H9 (cell line): Measurements from ENCODE around the gene TFIP11. TPM values are rescaled to one million over a fixed set of nuclear protein-coding genes. Genes with fewer than 3 reads are reported as not detected.
A peak's percentile ranks its signal among the peaks of the same experiment; 100 is the strongest.

ENCODE experiments used
- DNase-seq: peaks from one replicate; pipeline ENCODE4 v3.0.0-alpha.2; 2017
- H2AFZ ChIP-seq: one replicate; pipeline ENCODE4 v1.6.1; 2013; ENCODE audit warnings: mild to moderate bottlenecking, low read length, control low read depth, moderate library complexity
- H2AK5ac ChIP-seq: 2 replicates; pipeline ENCODE4 v1.6.1; 2013; ENCODE audit warnings: low read length, control low read depth, mixed read lengths; ENCODE audit not compliant: insufficient read length
- H2BK120ac ChIP-seq: one replicate; pipeline ENCODE4 v1.6.1; 2013; ENCODE audit warnings: low read depth, mild to moderate bottlenecking, low read length, control low read depth, inconsistent platforms; ENCODE audit not compliant: poor library complexity, severe bottlenecking
- H2BK12ac ChIP-seq: 2 replicates; pipeline ENCODE4 v1.6.1; 2013; ENCODE audit warnings: low read length, control low read depth, mixed read lengths, low read depth; ENCODE audit not compliant: insufficient read length
- H2BK15ac ChIP-seq: 2 replicates; pipeline ENCODE4 v1.6.1; 2013; ENCODE audit warnings: low read depth, low read length, control low read depth
- H2BK20ac ChIP-seq: one replicate; pipeline ENCODE4 v1.6.1; 2013; ENCODE audit warnings: low read depth, mild to moderate bottlenecking, low read length, control low read depth, inconsistent platforms; ENCODE audit not compliant: poor library complexity, severe bottlenecking
- H2BK5ac ChIP-seq: 2 replicates; pipeline ENCODE4 v1.6.1; 2013; ENCODE audit warnings: low read length, control low read depth, mixed read lengths; ENCODE audit not compliant: insufficient read length
- H3K14ac ChIP-seq: 2 replicates; pipeline ENCODE4 v1.6.1; 2013; ENCODE audit warnings: low read length, control low read depth; ENCODE audit not compliant: insufficient read depth
- H3K18ac ChIP-seq: 2 replicates; pipeline ENCODE4 v1.6.1; 2013; ENCODE audit warnings: low read depth, mild to moderate bottlenecking, mixed read lengths, low read length, control low read depth; ENCODE audit not compliant: insufficient read length
- H3K23ac ChIP-seq: 2 replicates; pipeline ENCODE4 v1.6.1; 2013; ENCODE audit warnings: low read length, control low read depth, mixed read lengths, low read depth; ENCODE audit not compliant: insufficient read length
- H3K23me2 ChIP-seq: 2 replicates; pipeline ENCODE4 v1.6.1; 2013; ENCODE audit warnings: low read depth, mild to moderate bottlenecking, mixed read lengths, low read length, control low read depth; ENCODE audit not compliant: insufficient read length, poor library complexity, severe bottlenecking
- H3K27ac ChIP-seq: 2 replicates; pipeline ENCODE4 v1.5.1; 2013; ENCODE audit warnings: low read length, control low read depth, mixed read lengths, low read depth; ENCODE audit not compliant: insufficient read length
- H3K27me3 ChIP-seq: 2 replicates; pipeline ENCODE4 v1.6.1; 2013; ENCODE audit warnings: low read length, control low read depth, inconsistent platforms; ENCODE audit not compliant: insufficient read depth
- H3K4ac ChIP-seq: 2 replicates; pipeline ENCODE4 v1.6.1; 2013; ENCODE audit warnings: low read depth, mild to moderate bottlenecking, control low read depth, inconsistent platforms, low read length, moderate library complexity
- H3K4me1 ChIP-seq: 2 replicates; pipeline ENCODE4 v1.6.1; 2013; ENCODE audit warnings: low read length, control low read depth, inconsistent platforms; ENCODE audit not compliant: insufficient read depth
- H3K4me2 ChIP-seq: 2 replicates; pipeline ENCODE4 v1.6.1; 2013; ENCODE audit warnings: low read length, control low read depth, mixed read lengths; ENCODE audit not compliant: insufficient read length, insufficient read depth
- H3K56ac ChIP-seq: 2 replicates; pipeline ENCODE4 v1.6.1; 2013; ENCODE audit warnings: low read depth, mild to moderate bottlenecking, mixed read lengths, low read length, control low read depth; ENCODE audit not compliant: insufficient read length
- H3K79me1 ChIP-seq: 2 replicates; pipeline ENCODE4 v1.6.1; 2013; ENCODE audit warnings: low read depth, mild to moderate bottlenecking, moderate library complexity, low read length, control low read depth, inconsistent platforms; ENCODE audit not compliant: insufficient read depth, poor library complexity, severe bottlenecking
- H3K79me2 ChIP-seq: 2 replicates; pipeline ENCODE4 v1.6.1; 2013; ENCODE audit warnings: low read length, control low read depth, inconsistent platforms; ENCODE audit not compliant: insufficient read depth
- H3K9ac ChIP-seq: 2 replicates; pipeline ENCODE4 v1.6.1; 2013; ENCODE audit warnings: low read length, control low read depth, mixed read lengths; ENCODE audit not compliant: insufficient read length; ENCODE audit errors: extremely low read depth
- H3K9me3 ChIP-seq: one replicate; pipeline ENCODE4 v1.6.1; 2013; ENCODE audit warnings: low read depth, low read length, inconsistent platforms; ENCODE audit not compliant: control insufficient read depth
- H3T11ph ChIP-seq: one replicate; pipeline ENCODE4 v1.6.1; 2013; ENCODE audit warnings: mild to moderate bottlenecking, low read length, control low read depth, inconsistent platforms
- H4K20me1 ChIP-seq: one replicate; pipeline ENCODE4 v1.6.1; 2013; ENCODE audit not compliant: control insufficient read depth, insufficient read length, insufficient read depth
- H4K5ac ChIP-seq: 2 replicates; pipeline ENCODE4 v1.6.1; 2013; ENCODE audit warnings: low read depth, mild to moderate bottlenecking, mixed read lengths, low read length, control low read depth; ENCODE audit not compliant: insufficient read length
- H4K8ac ChIP-seq: replicated peaks from 2 replicates; pipeline ENCODE4 v1.6.1; 2013; ENCODE audit warnings: low read length, control low read depth, mixed read lengths, low read depth; ENCODE audit not compliant: insufficient read length
- H4K91ac ChIP-seq: 2 replicates; pipeline ENCODE4 v1.6.1; 2013; ENCODE audit warnings: low read depth, mild to moderate bottlenecking, moderate library complexity, mixed read lengths, low read length, control low read depth; ENCODE audit not compliant: insufficient read length
- H3K27ac Mint-ChIP-seq, 3 experiments: 2 replicates in 2 of 3; 3 replicates in 1 of 3; pipeline ENCODE4 v1.8.0; 2020 to 2021; ENCODE audit warnings: mixed read lengths in 3 of 3, mild to moderate bottlenecking in 1 of 3, moderate library complexity in 1 of 3
- H3K27me3 Mint-ChIP-seq: 2 replicates; pipeline ENCODE4 v1.8.0; 2021; ENCODE audit warnings: low read depth, mild to moderate bottlenecking, moderate library complexity, mixed read lengths
- H3K36me3 Mint-ChIP-seq, 3 experiments: 2 replicates in 2 of 3; 3 replicates in 1 of 3; pipeline ENCODE4 v1.8.0; 2020 to 2021; ENCODE audit warnings: low read depth in 3 of 3, mixed read lengths in 3 of 3; ENCODE audit not compliant: insufficient read depth in 1 of 3
- H3K4me1 Mint-ChIP-seq, 2 experiments: 2 replicates each; pipeline ENCODE4 v1.8.0; 2020; ENCODE audit warnings: mixed read lengths in 2 of 2
- H3K4me3 Mint-ChIP-seq, 2 experiments: 2 replicates in 1 of 2; 3 replicates in 1 of 2; pipeline ENCODE4 v1.8.0; 2020 to 2021; ENCODE audit warnings: mild to moderate bottlenecking in 2 of 2, mixed read lengths in 2 of 2, moderate library complexity in 1 of 2
- H3K9me3 Mint-ChIP-seq, 2 experiments: 2 replicates in 1 of 2; 3 replicates in 1 of 2; pipeline ENCODE4 v1.8.0; 2020; ENCODE audit warnings: mild to moderate bottlenecking in 2 of 2, mixed read lengths in 2 of 2, moderate library complexity in 1 of 2
- CTCF ChIP-seq: fragments of 200-600 bp; sonication (generic); conservative IDR thresholded peaks from 3 replicates; pipeline ENCODE4 v1.8.0; 2021; ENCODE audit warnings: antibody characterized with exemption, mild to moderate bottlenecking
- WGBS: extraction: QIAGEN DNeasy Blood & Tissue Kit; methylation state at CpG from one replicate; pipeline ENCODE4 v1.1.7; 2013; ENCODE audit warnings: missing lambda C conversion rate, low lambda C conversion rate, mixed read lengths; ENCODE audit not compliant: insufficient read length; ENCODE audit errors: extremely low coverage; 5-methylcytosine and 5-hydroxymethylcytosine counted together
- total RNA-seq: library from RNA; stranded (reverse); gene quantifications from 2 replicates; pipeline ENCODE4 v1.2.1, GENCODE V29; 2021

Gene TFIP11
- total RNA-seq, 1 experiment from 2014 or later = 36.4 TPM

DNA sequence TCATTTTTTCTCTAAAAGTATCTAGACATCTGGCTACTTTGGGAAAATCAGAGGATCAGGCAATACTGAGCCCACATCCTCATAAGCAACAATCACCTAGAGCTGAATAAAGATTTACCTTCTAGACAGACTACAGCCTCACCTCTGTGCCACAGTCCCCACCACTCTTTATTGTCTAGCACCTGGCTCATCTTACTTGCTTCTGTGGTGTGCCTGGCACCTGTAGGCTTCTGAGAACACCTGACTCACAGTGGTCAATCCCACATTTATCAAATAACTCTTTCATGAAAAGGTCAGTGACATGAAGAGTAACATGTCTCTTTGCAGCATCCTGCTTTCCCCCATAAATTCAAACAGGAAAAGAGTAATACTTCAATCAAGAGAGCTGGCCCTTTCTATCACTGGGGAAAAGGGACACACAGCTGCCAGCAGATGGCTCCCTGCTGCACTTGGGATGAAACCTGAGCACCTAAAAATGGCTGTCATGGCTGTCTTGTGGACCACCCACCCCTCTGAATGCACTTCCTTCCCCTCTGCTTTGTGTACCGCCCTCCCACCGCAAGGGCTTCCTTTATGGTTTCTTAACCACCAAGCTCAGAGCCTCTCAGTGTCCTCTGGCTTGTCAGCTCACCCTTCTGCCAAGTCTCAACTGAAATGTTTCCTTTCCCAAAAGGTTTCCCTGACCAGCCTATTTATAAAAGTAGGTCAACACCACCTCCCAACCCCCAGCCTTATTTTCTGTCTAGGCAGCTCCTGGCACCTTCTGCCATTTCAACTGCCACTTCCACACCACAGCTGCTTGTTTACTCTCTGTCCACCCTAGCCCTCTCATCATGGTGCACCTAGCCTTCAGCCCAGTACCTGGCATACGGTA is 9.3 kb downstream of the TFIP11 start:
- Histone ChIP-seq H2BK12ac (no peak overlapping the region), H3K56ac (no peak overlapping the region), H3K18ac (peak overlapping the region; percentile 7), H4K91ac (no peak overlapping the region), H4K5ac (no peak overlapping the region), H2AFZ (no peak overlapping the region), H3K4me1 (0 out of 2 replicates have a peak, but pooled peaks cover 4% of the 10 kb centered on the region), H2BK15ac (no peak overlapping the region), H4K20me1 (no peaks in the 10 kb centered on the region), H3K4ac (no peak overlapping the region), H2BK5ac (no peak overlapping the region), H4K8ac (no peak overlapping the region), H3K27me3 (peaks cover 2% of the 10 kb centered on the region; the same call in 1 of the 2 replicates), H3K23me2 (no peaks in the 10 kb centered on the region), H3K27ac (no peak overlapping the region), H3K79me1 (no peaks in the 10 kb centered on the region), H2AK5ac (no peak overlapping the region), H3K23ac (no peak overlapping the region), H2BK20ac (no peak overlapping the region), H3K4me2 (no peak overlapping the region), H3K9me3 (no peaks in the 10 kb centered on the region), H3K9ac (no peak overlapping the region), H2BK120ac (no peak overlapping the region), H3T11ph (no peak overlapping the region), H3K14ac (no peak overlapping the region), H3K79me2 (peaks cover 2% of the 10 kb centered on the region; the same call in 1 of the 2 replicates)
- H3K27ac Mint-ChIP-seq = peak overlapping the region; percentile 87 to 88 (median 87); a peak in 6 of 7 replicates
- H3K36me3 Mint-ChIP-seq = peaks cover 57 to 81% (median 78%) of the 10 kb centered on the region in 3 experiments
- H3K9me3 Mint-ChIP-seq = no peaks in the 10 kb centered on the region; a peak in 1 of 5 replicates
- H3K4me3 Mint-ChIP-seq = peak overlapping the region in 1 of 2 experiments; percentile 20; a peak in 2 of 5 replicates
- WGBS = no CpG with 5 or more reads among the region's 3 CpGs
- DNase-seq = peak; percentile 80
- peaks cover 7 to 9% of the 10 kb centered on the region in 2 experiments for H3K4me1 Mint-ChIP-seq
- H3K27me3 Mint-ChIP-seq = no peaks in the 10 kb centered on the region
- peak; percentile 77 for TF ChIP-seq CTCF
